H9 (cell line): ENCODE measurements around the gene SKOR2. TPM values are rescaled to one million over a fixed set of nuclear protein-coding genes. Genes with fewer than 3 reads are reported as not detected.

Source experiments
- DNase-seq: peaks from one replicate; pipeline ENCODE4 v3.0.0-alpha.2; 2017
- H2AFZ ChIP-seq: one replicate; pipeline ENCODE4 v1.6.1; 2013; ENCODE audit warnings: mild to moderate bottlenecking, low read length, control low read depth, moderate library complexity
- H2AK5ac ChIP-seq: 2 replicates; pipeline ENCODE4 v1.6.1; 2013; ENCODE audit warnings: low read length, control low read depth, mixed read lengths; ENCODE audit not compliant: insufficient read length
- H2BK120ac ChIP-seq: one replicate; pipeline ENCODE4 v1.6.1; 2013; ENCODE audit warnings: low read depth, mild to moderate bottlenecking, low read length, control low read depth, inconsistent platforms; ENCODE audit not compliant: poor library complexity, severe bottlenecking
- H2BK12ac ChIP-seq: 2 replicates; pipeline ENCODE4 v1.6.1; 2013; ENCODE audit warnings: low read length, control low read depth, mixed read lengths, low read depth; ENCODE audit not compliant: insufficient read length
- H2BK15ac ChIP-seq: 2 replicates; pipeline ENCODE4 v1.6.1; 2013; ENCODE audit warnings: low read depth, low read length, control low read depth
- H2BK20ac ChIP-seq: one replicate; pipeline ENCODE4 v1.6.1; 2013; ENCODE audit warnings: low read depth, mild to moderate bottlenecking, low read length, control low read depth, inconsistent platforms; ENCODE audit not compliant: poor library complexity, severe bottlenecking
- H2BK5ac ChIP-seq: 2 replicates; pipeline ENCODE4 v1.6.1; 2013; ENCODE audit warnings: low read length, control low read depth, mixed read lengths; ENCODE audit not compliant: insufficient read length
- H3K14ac ChIP-seq: 2 replicates; pipeline ENCODE4 v1.6.1; 2013; ENCODE audit warnings: low read length, control low read depth; ENCODE audit not compliant: insufficient read depth
- H3K18ac ChIP-seq: 2 replicates; pipeline ENCODE4 v1.6.1; 2013; ENCODE audit warnings: low read depth, mild to moderate bottlenecking, mixed read lengths, low read length, control low read depth; ENCODE audit not compliant: insufficient read length
- H3K23ac ChIP-seq: 2 replicates; pipeline ENCODE4 v1.6.1; 2013; ENCODE audit warnings: low read length, control low read depth, mixed read lengths, low read depth; ENCODE audit not compliant: insufficient read length
- H3K23me2 ChIP-seq: 2 replicates; pipeline ENCODE4 v1.6.1; 2013; ENCODE audit warnings: low read depth, mild to moderate bottlenecking, mixed read lengths, low read length, control low read depth; ENCODE audit not compliant: insufficient read length, poor library complexity, severe bottlenecking
- H3K27ac ChIP-seq: 2 replicates; pipeline ENCODE4 v1.5.1; 2013; ENCODE audit warnings: low read length, control low read depth, mixed read lengths, low read depth; ENCODE audit not compliant: insufficient read length
- H3K27me3 ChIP-seq: 2 replicates; pipeline ENCODE4 v1.6.1; 2013; ENCODE audit warnings: low read length, control low read depth, inconsistent platforms; ENCODE audit not compliant: insufficient read depth
- H3K4ac ChIP-seq: 2 replicates; pipeline ENCODE4 v1.6.1; 2013; ENCODE audit warnings: low read depth, mild to moderate bottlenecking, control low read depth, inconsistent platforms, low read length, moderate library complexity
- H3K4me1 ChIP-seq: 2 replicates; pipeline ENCODE4 v1.6.1; 2013; ENCODE audit warnings: low read length, control low read depth, inconsistent platforms; ENCODE audit not compliant: insufficient read depth
- H3K4me2 ChIP-seq: 2 replicates; pipeline ENCODE4 v1.6.1; 2013; ENCODE audit warnings: low read length, control low read depth, mixed read lengths; ENCODE audit not compliant: insufficient read length, insufficient read depth
- H3K56ac ChIP-seq: 2 replicates; pipeline ENCODE4 v1.6.1; 2013; ENCODE audit warnings: low read depth, mild to moderate bottlenecking, mixed read lengths, low read length, control low read depth; ENCODE audit not compliant: insufficient read length
- H3K79me1 ChIP-seq: 2 replicates; pipeline ENCODE4 v1.6.1; 2013; ENCODE audit warnings: low read depth, mild to moderate bottlenecking, moderate library complexity, low read length, control low read depth, inconsistent platforms; ENCODE audit not compliant: insufficient read depth, poor library complexity, severe bottlenecking
- H3K79me2 ChIP-seq: 2 replicates; pipeline ENCODE4 v1.6.1; 2013; ENCODE audit warnings: low read length, control low read depth, inconsistent platforms; ENCODE audit not compliant: insufficient read depth
- H3K9ac ChIP-seq: 2 replicates; pipeline ENCODE4 v1.6.1; 2013; ENCODE audit warnings: low read length, control low read depth, mixed read lengths; ENCODE audit not compliant: insufficient read length; ENCODE audit errors: extremely low read depth
- H3K9me3 ChIP-seq: one replicate; pipeline ENCODE4 v1.6.1; 2013; ENCODE audit warnings: low read depth, low read length, inconsistent platforms; ENCODE audit not compliant: control insufficient read depth
- H3T11ph ChIP-seq: one replicate; pipeline ENCODE4 v1.6.1; 2013; ENCODE audit warnings: mild to moderate bottlenecking, low read length, control low read depth, inconsistent platforms
- H4K20me1 ChIP-seq: one replicate; pipeline ENCODE4 v1.6.1; 2013; ENCODE audit not compliant: control insufficient read depth, insufficient read length, insufficient read depth
- H4K5ac ChIP-seq: 2 replicates; pipeline ENCODE4 v1.6.1; 2013; ENCODE audit warnings: low read depth, mild to moderate bottlenecking, mixed read lengths, low read length, control low read depth; ENCODE audit not compliant: insufficient read length
- H4K8ac ChIP-seq: replicated peaks from 2 replicates; pipeline ENCODE4 v1.6.1; 2013; ENCODE audit warnings: low read length, control low read depth, mixed read lengths, low read depth; ENCODE audit not compliant: insufficient read length
- H4K91ac ChIP-seq: 2 replicates; pipeline ENCODE4 v1.6.1; 2013; ENCODE audit warnings: low read depth, mild to moderate bottlenecking, moderate library complexity, mixed read lengths, low read length, control low read depth; ENCODE audit not compliant: insufficient read length
- H3K27ac Mint-ChIP-seq, 3 experiments: 2 replicates in 2 of 3; 3 replicates in 1 of 3; pipeline ENCODE4 v1.8.0; 2020 to 2021; ENCODE audit warnings: mixed read lengths in 3 of 3, mild to moderate bottlenecking in 1 of 3, moderate library complexity in 1 of 3
- H3K27me3 Mint-ChIP-seq: 2 replicates; pipeline ENCODE4 v1.8.0; 2021; ENCODE audit warnings: low read depth, mild to moderate bottlenecking, moderate library complexity, mixed read lengths
- H3K36me3 Mint-ChIP-seq, 3 experiments: 2 replicates in 2 of 3; 3 replicates in 1 of 3; pipeline ENCODE4 v1.8.0; 2020 to 2021; ENCODE audit warnings: low read depth in 3 of 3, mixed read lengths in 3 of 3; ENCODE audit not compliant: insufficient read depth in 1 of 3
- H3K4me1 Mint-ChIP-seq, 2 experiments: 2 replicates each; pipeline ENCODE4 v1.8.0; 2020; ENCODE audit warnings: mixed read lengths in 2 of 2
- H3K4me3 Mint-ChIP-seq, 2 experiments: 2 replicates in 1 of 2; 3 replicates in 1 of 2; pipeline ENCODE4 v1.8.0; 2020 to 2021; ENCODE audit warnings: mild to moderate bottlenecking in 2 of 2, mixed read lengths in 2 of 2, moderate library complexity in 1 of 2
- H3K9me3 Mint-ChIP-seq, 2 experiments: 2 replicates in 1 of 2; 3 replicates in 1 of 2; pipeline ENCODE4 v1.8.0; 2020; ENCODE audit warnings: mild to moderate bottlenecking in 2 of 2, mixed read lengths in 2 of 2, moderate library complexity in 1 of 2
- CTCF ChIP-seq: fragments of 200-600 bp; sonication (generic); conservative IDR thresholded peaks from 3 replicates; pipeline ENCODE4 v1.8.0; 2021; ENCODE audit warnings: antibody characterized with exemption, mild to moderate bottlenecking
- total RNA-seq: library from RNA; stranded (reverse); gene quantifications from 2 replicates; pipeline ENCODE4 v1.2.1, GENCODE V29; 2021

The SKOR2 gene
- total RNA-seq, 1 experiment from 2014 or later: 0.24 TPM

GRCh38 chr18:47226660-47227059 lies 24.8 kb downstream of the SKOR2 start:
- Histone ChIP-seq H3K4me2 (no peak overlapping the region), H2BK20ac (no peak overlapping the region), H3K27ac (no peak overlapping the region), H3K4me1 (no peaks in the 10 kb centered on the region), H3K23ac (no peak overlapping the region), H2BK15ac (no peak overlapping the region), H3T11ph (no peak overlapping the region), H2AFZ (no peak overlapping the region), H3K23me2 (no peaks in the 10 kb centered on the region), H3K79me2 (no peaks in the 10 kb centered on the region), H2BK5ac (no peak overlapping the region), H3K79me1 (no peaks in the 10 kb centered on the region), H4K5ac (no peak overlapping the region), H3K9ac (no peak overlapping the region), H2BK120ac (no peak overlapping the region), H4K20me1 (no peaks in the 10 kb centered on the region), H2BK12ac (no peak overlapping the region), H3K18ac (no peak overlapping the region), H3K27me3 (no peaks in the 10 kb centered on the region; the same call in 1 of the 2 replicates), H3K4ac (no peak overlapping the region), H3K14ac (no peak overlapping the region), H3K56ac (no peak overlapping the region), H3K9me3 (no peaks in the 10 kb centered on the region), H4K8ac (no peak overlapping the region), H4K91ac (no peak overlapping the region), H2AK5ac (no peak overlapping the region)
- no peak overlapping the region for H3K27ac Mint-ChIP-seq
- H3K36me3 Mint-ChIP-seq: no peaks in the 10 kb centered on the region
- no peaks in the 10 kb centered on the region for H3K9me3 Mint-ChIP-seq
- H3K27me3 Mint-ChIP-seq: peaks cover 19% of the 10 kb centered on the region
- no peak overlapping the region for H3K4me3 Mint-ChIP-seq
- peaks cover 8 to 10% of the 10 kb centered on the region in 2 experiments; a peak in 3 of 4 replicates for H3K4me1 Mint-ChIP-seq
- no peak for DNase-seq
- TF ChIP-seq CTCF: no peak
